GM10248 (cell line): ENCODE results near the gene ACTL10.

Experiments used
- CTCF ChIA-PET: fragments of 300-600 bp; sonication (Branson Sonifier 250); formaldehyde crosslinking; extraction: SDS; loops from one replicate; lab custom pipeline; 2021; ENCODE audit warnings: antibody characterized with exemption; lab: Yijun Ruan, JAX
- POLR2A ChIA-PET: fragments of 350-650 bp; sonication (Branson Sonifier 250); formaldehyde crosslinking; extraction: SDS; loops from one replicate; lab custom pipeline; 2020; ENCODE audit warnings: antibody characterized with exemption; lab: Yijun Ruan, JAX
- DNase-seq: peaks from one replicate; pipeline ENCODE4 v3.0.0; 2012; ENCODE audit errors: extremely low spot score
- TF ChIP-seq, protein P1 (sequence below): IDR thresholded peaks from 2 replicates; pipeline ENCODE4 v1.5.1; 2012; ENCODE audit warnings: mild to moderate bottlenecking, low read depth; ENCODE audit errors: extremely low read depth, missing control alignments, control extremely low read depth

The ACTL10 gene

DNA sequence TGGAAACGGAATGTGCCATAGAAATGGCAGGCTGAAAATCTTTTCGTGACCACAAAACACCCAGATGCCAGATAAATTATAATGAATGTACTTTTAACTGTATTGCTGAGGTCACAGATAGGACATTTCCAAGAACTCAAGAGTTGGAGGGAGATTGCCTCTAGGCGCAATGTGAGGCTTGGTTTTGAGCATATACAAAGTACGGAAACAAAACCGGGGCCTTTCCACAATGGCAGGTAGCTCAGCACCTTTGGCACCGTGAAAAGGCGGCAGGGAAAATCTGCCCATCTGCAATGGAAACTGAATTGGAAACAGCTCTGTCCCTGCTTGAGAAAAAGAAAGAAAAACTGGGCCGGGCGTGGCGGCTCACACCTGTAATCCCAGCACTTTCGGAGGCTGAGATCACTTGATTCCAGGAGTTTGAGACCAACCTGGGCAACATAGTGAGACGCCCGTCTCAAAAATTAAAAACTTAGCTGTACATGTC lies 15.1 kb upstream of the ACTL10 start:
- TF ChIP-seq, protein P1, sequence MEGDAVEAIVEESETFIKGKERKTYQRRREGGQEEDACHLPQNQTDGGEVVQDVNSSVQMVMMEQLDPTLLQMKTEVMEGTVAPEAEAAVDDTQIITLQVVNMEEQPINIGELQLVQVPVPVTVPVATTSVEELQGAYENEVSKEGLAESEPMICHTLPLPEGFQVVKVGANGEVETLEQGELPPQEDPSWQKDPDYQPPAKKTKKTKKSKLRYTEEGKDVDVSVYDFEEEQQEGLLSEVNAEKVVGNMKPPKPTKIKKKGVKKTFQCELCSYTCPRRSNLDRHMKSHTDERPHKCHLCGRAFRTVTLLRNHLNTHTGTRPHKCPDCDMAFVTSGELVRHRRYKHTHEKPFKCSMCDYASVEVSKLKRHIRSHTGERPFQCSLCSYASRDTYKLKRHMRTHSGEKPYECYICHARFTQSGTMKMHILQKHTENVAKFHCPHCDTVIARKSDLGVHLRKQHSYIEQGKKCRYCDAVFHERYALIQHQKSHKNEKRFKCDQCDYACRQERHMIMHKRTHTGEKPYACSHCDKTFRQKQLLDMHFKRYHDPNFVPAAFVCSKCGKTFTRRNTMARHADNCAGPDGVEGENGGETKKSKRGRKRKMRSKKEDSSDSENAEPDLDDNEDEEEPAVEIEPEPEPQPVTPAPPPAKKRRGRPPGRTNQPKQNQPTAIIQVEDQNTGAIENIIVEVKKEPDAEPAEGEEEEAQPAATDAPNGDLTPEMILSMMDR: no peak
- no peak for DNase-seq
- ChIA-PET POLR2A (no interaction called here), CTCF (interaction anchor here (1.2 to 5.4 kb wide), 5 partner anchors 9 to 58 kb away, joined by 3 to 31 read pairs (median 13); partner anchors contain the start of genes ACTL10 and C20orf144)

DNA sequence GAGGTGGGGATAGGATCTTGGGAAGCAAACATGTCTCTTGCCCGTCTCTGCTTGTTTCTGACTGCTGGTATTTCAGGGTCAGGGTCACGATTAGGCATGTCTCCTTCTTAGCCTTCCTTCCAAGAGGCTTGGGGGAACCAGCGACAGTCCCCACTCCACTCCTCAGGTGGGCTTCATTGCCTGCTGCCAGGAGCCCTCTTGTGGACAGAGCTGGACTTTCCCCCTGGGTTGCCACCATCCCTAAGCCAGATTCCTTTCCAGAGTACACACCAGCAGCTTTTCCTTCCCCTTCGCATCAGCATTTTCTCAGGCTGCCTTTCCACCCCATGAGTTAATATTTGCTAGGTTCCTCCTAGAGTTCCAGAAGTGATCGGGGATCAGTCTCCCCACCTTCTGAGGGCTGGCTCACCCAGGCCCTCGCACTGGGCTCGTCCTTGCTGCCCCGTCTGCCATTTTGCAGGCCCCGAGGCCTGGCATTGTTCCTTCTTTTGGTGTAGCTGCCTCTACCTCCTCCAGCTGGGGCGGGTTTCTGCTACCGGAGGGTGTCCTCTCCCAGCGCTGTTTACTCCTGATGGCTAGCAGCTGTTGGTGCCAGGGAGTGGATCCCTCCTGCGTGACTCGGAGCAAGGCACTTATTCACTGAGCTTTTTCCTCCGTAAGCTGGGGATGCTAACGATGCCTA lies 13.4 kb upstream of the ACTL10 start:
- ChIA-PET POLR2A (interaction anchor here (3.3 kb wide), 1 partner anchor 10 kb away, joined by 12 read pairs; no protein-coding TSS in a partner anchor), CTCF (interaction anchor here (0.8 to 5.4 kb wide), 15 partner anchors 8 to 210 kb away, joined by 3 to 31 read pairs (median 5); partner anchors contain the start of genes ACTL10, C20orf144 and SNTA1)
- TF ChIP-seq, protein P1: peak; percentile 73
- DNase-seq: peak; percentile 79

GRCh38 chr20:33653900-33654596 lies 12.7 kb upstream of the ACTL10 start:
- POLR2A ChIA-PET: interaction anchor here (3.3 kb wide), 1 partner anchor 9 kb away, joined by 12 read pairs; no protein-coding TSS in a partner anchor
- TF ChIP-seq, protein P1: no peak
- no peak for DNase-seq
- CTCF ChIA-PET: interaction anchor here (0.8 to 5.4 kb wide), 17 partner anchors 9 to 210 kb away, joined by 3 to 31 read pairs (median 5); partner anchors contain the start of genes ACTL10, C20orf144 and SNTA1

- ChIA-PET POLR2A (interaction anchor here (3.3 kb wide), 1 partner anchor 9 kb away, joined by 12 read pairs; no protein-coding TSS in a partner anchor), CTCF (interaction anchor here (1.2 to 5.4 kb wide), 9 partner anchors 8 to 200 kb away, joined by 3 to 31 read pairs (median 6); partner anchors contain the start of genes ACTL10 and C20orf144)
- DNase-seq: no peak
- TF ChIP-seq, protein P1: no peak
These were observed 12.0 kb upstream of the ACTL10 start for GRCh38 chr20:33654680-33655161.

GRCh38 chr20:33655164-33655563 lies 11.6 kb upstream of the ACTL10 start:
- ChIA-PET CTCF (interaction anchor here (1.2 to 5.4 kb wide), 5 partner anchors 12 to 201 kb away, joined by 3 to 31 read pairs (median 4); partner anchors contain the start of gene ACTL10), POLR2A (interaction anchor here (3.3 kb wide), 1 partner anchor 8 kb away, joined by 12 read pairs; no protein-coding TSS in a partner anchor)
- DNase-seq: no peak
- TF ChIP-seq, protein P1: no peak
